GM23338 (cell line): ENCODE results near the gene CADPS.
A peak's percentile ranks its signal among the peaks of the same experiment; 100 is the strongest.

ENCODE experiments used
- CREB1 ChIP-seq: fragments of 250-450 bp; sonication (Bioruptor Pico); IDR thresholded peaks from 2 replicates; pipeline ENCODE4 v1.5.0; 2020; ENCODE audit warnings: low read depth, mild to moderate bottlenecking, moderate library complexity
- EZH2 ChIP-seq: fragments of 200-600 bp; sonication (generic); IDR thresholded peaks from one replicate; pipeline ENCODE4 v1.8.0; 2017; ENCODE audit warnings: antibody characterized with exemption, mild to moderate bottlenecking, low read depth; ENCODE audit not compliant: unreplicated experiment
- EZH2phosphoT487 ChIP-seq: fragments of 200-600 bp; sonication (generic); IDR thresholded peaks from one replicate; pipeline ENCODE4 v1.8.1; 2018; ENCODE audit warnings: antibody characterized with exemption; ENCODE audit not compliant: unreplicated experiment
- JUNB ChIP-seq: IDR thresholded peaks from one replicate; pipeline ENCODE4 v1.6.1; 2016; ENCODE audit warnings: antibody characterized with exemption; ENCODE audit not compliant: unreplicated experiment
- NANOG ChIP-seq: IDR thresholded peaks from 2 replicates; pipeline ENCODE4 v1.6.1; 2016; ENCODE audit warnings: antibody characterized with exemption, borderline replicate concordance
- POLR2AphosphoS5 ChIP-seq: IDR thresholded peaks from 2 replicates; pipeline ENCODE4 v1.6.1; 2016; ENCODE audit warnings: antibody characterized with exemption, low read depth
- ZNF114 ChIP-seq: fragments of 250-450 bp; sonication (Bioruptor Pico); IDR thresholded peaks from 2 replicates; pipeline ENCODE4 v1.5.0; 2020; ENCODE audit warnings: mild to moderate bottlenecking, moderate library complexity
- ZNF331 ChIP-seq: fragments of 250-450 bp; sonication (Bioruptor Pico); IDR thresholded peaks from 2 replicates; pipeline ENCODE4 v1.5.0; 2020; ENCODE audit warnings: low read depth, mild to moderate bottlenecking, moderate library complexity
- TF ChIP-seq, protein P1 (sequence below): IDR thresholded peaks from one replicate; pipeline ENCODE4 v1.6.1; 2018; ENCODE audit warnings: antibody characterized with exemption; ENCODE audit not compliant: unreplicated experiment
- TF ChIP-seq, protein P2 (sequence below), 2 experiments: fragments of 200-600 bp in 1 of 2; sonication (generic) in 1 of 2; conservative IDR thresholded peaks; 2 replicates each; pipeline versions ENCODE4 v1.5.1 to v1.6.1; 2016 to 2017; ENCODE audit warnings: antibody characterized with exemption in 2 of 2, low read depth in 2 of 2, mild to moderate bottlenecking in 2 of 2, moderate library complexity in 1 of 2
- TF ChIP-seq, protein P3 (sequence below): fragments of 250-450 bp; sonication (Bioruptor Pico); IDR thresholded peaks from 2 replicates; pipeline ENCODE4 v1.5.0; 2020; ENCODE audit warnings: mild to moderate bottlenecking, moderate library complexity
- TF ChIP-seq, protein P4 (sequence below): IDR thresholded peaks from 2 replicates; pipeline ENCODE4 v1.6.1; 2016; ENCODE audit warnings: antibody characterized with exemption

DNA sequence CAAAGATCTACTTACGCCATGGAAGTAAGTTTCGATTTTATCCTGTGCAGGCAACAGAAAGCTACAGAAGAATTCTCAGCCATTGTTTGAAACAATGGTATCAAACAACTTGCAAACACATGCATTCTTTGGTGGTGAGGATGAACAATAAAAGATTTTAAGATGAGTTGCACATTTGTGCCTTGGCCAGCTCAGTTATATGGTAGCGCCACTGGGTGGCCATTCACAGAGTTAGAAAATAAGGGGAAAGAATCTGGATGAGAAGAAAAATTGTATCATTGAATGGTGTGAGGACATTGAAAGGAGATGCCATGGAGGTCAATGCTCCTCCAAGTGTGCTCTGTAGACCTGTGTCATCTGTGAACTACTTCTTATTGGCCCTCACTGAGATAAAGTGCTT, 11.6 kb downstream of the CADPS start:
- TF ChIP-seq, protein P1, sequence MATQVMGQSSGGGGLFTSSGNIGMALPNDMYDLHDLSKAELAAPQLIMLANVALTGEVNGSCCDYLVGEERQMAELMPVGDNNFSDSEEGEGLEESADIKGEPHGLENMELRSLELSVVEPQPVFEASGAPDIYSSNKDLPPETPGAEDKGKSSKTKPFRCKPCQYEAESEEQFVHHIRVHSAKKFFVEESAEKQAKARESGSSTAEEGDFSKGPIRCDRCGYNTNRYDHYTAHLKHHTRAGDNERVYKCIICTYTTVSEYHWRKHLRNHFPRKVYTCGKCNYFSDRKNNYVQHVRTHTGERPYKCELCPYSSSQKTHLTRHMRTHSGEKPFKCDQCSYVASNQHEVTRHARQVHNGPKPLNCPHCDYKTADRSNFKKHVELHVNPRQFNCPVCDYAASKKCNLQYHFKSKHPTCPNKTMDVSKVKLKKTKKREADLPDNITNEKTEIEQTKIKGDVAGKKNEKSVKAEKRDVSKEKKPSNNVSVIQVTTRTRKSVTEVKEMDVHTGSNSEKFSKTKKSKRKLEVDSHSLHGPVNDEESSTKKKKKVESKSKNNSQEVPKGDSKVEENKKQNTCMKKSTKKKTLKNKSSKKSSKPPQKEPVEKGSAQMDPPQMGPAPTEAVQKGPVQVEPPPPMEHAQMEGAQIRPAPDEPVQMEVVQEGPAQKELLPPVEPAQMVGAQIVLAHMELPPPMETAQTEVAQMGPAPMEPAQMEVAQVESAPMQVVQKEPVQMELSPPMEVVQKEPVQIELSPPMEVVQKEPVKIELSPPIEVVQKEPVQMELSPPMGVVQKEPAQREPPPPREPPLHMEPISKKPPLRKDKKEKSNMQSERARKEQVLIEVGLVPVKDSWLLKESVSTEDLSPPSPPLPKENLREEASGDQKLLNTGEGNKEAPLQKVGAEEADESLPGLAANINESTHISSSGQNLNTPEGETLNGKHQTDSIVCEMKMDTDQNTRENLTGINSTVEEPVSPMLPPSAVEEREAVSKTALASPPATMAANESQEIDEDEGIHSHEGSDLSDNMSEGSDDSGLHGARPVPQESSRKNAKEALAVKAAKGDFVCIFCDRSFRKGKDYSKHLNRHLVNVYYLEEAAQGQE: no peak
- TF ChIP-seq, protein P2, sequence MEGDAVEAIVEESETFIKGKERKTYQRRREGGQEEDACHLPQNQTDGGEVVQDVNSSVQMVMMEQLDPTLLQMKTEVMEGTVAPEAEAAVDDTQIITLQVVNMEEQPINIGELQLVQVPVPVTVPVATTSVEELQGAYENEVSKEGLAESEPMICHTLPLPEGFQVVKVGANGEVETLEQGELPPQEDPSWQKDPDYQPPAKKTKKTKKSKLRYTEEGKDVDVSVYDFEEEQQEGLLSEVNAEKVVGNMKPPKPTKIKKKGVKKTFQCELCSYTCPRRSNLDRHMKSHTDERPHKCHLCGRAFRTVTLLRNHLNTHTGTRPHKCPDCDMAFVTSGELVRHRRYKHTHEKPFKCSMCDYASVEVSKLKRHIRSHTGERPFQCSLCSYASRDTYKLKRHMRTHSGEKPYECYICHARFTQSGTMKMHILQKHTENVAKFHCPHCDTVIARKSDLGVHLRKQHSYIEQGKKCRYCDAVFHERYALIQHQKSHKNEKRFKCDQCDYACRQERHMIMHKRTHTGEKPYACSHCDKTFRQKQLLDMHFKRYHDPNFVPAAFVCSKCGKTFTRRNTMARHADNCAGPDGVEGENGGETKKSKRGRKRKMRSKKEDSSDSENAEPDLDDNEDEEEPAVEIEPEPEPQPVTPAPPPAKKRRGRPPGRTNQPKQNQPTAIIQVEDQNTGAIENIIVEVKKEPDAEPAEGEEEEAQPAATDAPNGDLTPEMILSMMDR (conservative IDR thresholded peaks at IDR 0.05; ENCODE audit: low read depth in 2 of 2): peak; percentile 35 to 57
- no peak for TF ChIP-seq JUNB
- no peak for TF ChIP-seq EZH2phosphoT487
- TF ChIP-seq, protein P3, sequence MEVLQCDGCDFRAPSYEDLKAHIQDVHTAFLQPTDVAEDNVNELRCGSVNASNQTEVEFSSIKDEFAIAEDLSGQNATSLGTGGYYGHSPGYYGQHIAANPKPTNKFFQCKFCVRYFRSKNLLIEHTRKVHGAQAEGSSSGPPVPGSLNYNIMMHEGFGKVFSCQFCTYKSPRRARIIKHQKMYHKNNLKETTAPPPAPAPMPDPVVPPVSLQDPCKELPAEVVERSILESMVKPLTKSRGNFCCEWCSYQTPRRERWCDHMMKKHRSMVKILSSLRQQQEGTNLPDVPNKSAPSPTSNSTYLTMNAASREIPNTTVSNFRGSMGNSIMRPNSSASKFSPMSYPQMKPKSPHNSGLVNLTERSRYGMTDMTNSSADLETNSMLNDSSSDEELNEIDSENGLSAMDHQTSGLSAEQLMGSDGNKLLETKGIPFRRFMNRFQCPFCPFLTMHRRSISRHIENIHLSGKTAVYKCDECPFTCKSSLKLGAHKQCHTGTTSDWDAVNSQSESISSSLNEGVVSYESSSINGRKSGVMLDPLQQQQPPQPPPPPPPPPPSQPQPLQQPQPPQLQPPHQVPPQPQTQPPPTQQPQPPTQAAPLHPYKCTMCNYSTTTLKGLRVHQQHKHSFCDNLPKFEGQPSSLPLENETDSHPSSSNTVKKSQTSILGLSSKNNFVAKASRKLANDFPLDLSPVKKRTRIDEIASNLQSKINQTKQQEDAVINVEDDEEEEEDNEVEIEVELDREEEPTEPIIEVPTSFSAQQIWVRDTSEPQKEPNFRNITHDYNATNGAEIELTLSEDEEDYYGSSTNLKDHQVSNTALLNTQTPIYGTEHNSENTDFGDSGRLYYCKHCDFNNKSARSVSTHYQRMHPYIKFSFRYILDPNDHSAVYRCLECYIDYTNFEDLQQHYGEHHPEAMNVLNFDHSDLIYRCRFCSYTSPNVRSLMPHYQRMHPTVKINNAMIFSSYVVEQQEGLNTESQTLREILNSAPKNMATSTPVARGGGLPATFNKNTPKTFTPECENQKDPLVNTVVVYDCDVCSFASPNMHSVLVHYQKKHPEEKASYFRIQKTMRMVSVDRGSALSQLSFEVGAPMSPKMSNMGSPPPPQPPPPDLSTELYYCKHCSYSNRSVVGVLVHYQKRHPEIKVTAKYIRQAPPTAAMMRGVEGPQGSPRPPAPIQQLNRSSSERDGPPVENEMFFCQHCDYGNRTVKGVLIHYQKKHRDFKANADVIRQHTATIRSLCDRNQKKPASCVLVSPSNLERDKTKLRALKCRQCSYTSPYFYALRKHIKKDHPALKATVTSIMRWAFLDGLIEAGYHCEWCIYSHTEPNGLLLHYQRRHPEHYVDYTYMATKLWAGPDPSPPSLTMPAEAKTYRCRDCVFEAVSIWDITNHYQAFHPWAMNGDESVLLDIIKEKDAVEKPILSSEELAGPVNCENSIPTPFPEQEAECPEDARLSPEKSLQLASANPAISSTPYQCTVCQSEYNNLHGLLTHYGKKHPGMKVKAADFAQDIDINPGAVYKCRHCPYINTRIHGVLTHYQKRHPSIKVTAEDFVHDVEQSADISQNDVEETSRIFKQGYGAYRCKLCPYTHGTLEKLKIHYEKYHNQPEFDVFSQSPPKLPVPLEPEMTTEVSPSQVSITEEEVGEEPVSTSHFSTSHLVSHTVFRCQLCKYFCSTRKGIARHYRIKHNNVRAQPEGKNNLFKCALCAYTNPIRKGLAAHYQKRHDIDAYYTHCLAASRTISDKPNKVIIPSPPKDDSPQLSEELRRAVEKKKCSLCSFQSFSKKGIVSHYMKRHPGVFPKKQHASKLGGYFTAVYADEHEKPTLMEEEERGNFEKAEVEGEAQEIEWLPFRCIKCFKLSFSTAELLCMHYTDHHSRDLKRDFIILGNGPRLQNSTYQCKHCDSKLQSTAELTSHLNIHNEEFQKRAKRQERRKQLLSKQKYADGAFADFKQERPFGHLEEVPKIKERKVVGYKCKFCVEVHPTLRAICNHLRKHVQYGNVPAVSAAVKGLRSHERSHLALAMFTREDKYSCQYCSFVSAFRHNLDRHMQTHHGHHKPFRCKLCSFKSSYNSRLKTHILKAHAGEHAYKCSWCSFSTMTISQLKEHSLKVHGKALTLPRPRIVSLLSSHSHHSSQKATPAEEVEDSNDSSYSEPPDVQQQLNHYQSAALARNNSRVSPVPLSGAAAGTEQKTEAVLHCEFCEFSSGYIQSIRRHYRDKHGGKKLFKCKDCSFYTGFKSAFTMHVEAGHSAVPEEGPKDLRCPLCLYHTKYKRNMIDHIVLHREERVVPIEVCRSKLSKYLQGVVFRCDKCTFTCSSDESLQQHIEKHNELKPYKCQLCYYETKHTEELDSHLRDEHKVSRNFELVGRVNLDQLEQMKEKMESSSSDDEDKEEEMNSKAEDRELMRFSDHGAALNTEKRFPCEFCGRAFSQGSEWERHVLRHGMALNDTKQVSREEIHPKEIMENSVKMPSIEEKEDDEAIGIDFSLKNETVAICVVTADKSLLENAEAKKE: no peak
- no peak for TF ChIP-seq POLR2AphosphoS5
- no peak for TF ChIP-seq EZH2
- TF ChIP-seq ZNF331 (CRISPR knock-in tag): no peak
- TF ChIP-seq CREB1 (CRISPR knock-in tag): no peak
- TF ChIP-seq ZNF114 (CRISPR knock-in tag): no peak
- TF ChIP-seq NANOG: no peak
- TF ChIP-seq, protein P4, sequence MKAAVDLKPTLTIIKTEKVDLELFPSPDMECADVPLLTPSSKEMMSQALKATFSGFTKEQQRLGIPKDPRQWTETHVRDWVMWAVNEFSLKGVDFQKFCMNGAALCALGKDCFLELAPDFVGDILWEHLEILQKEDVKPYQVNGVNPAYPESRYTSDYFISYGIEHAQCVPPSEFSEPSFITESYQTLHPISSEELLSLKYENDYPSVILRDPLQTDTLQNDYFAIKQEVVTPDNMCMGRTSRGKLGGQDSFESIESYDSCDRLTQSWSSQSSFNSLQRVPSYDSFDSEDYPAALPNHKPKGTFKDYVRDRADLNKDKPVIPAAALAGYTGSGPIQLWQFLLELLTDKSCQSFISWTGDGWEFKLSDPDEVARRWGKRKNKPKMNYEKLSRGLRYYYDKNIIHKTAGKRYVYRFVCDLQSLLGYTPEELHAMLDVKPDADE: no peak
